HG02870 (cell line): ENCODE measurements around the gene TSPAN18.

Experiments used
- ATAC-seq: cut with Tn5 transposase; IDR thresholded peaks from one replicate; pipeline ENCODE4 v1.9.1; 2021; ENCODE audit warnings: mild to moderate bottlenecking, moderate library complexity; ENCODE audit not compliant: unreplicated experiment

The TSPAN18 gene

GRCh38 chr11:44840085-44840478, 113.3 kb downstream of the TSPAN18 start:
- ATAC-seq = no peak

GRCh38 chr11:44840521-44841251, 113.9 kb downstream of the TSPAN18 start:
- no peak for ATAC-seq

- no peak for ATAC-seq
These were observed 115.5 kb downstream of the TSPAN18 start for GRCh38 chr11:44842220-44842619.

- no peak for ATAC-seq
These were observed 120.1 kb downstream of the TSPAN18 start for GRCh38 chr11:44846852-44847251.

GRCh38 chr11:44847316-44847715, 120.6 kb downstream of the TSPAN18 start:
- no peak for ATAC-seq

GRCh38 chr11:44848203-44848962, 121.6 kb downstream of the TSPAN18 start:
- no peak for ATAC-seq

GRCh38 chr11:44848963-44849350, 122.2 kb downstream of the TSPAN18 start:
- no peak for ATAC-seq

- ATAC-seq = no peak
These were observed 122.7 kb downstream of the TSPAN18 start for GRCh38 chr11:44849424-44849823.

- ATAC-seq = no peak
These were observed 123.2 kb downstream of the TSPAN18 start for GRCh38 chr11:44849922-44850321.

- no peak for ATAC-seq
These were observed 124.7 kb downstream of the TSPAN18 start for GRCh38 chr11:44851496-44851895.

- ATAC-seq = no peak
These were observed 125.5 kb downstream of the TSPAN18 start for GRCh38 chr11:44852159-44852747.

GRCh38 chr11:44852952-44853351, 126.2 kb downstream of the TSPAN18 start:
- no peak for ATAC-seq

- no peak for ATAC-seq
These were observed 126.9 kb downstream of the TSPAN18 start for GRCh38 chr11:44853666-44854065.

GRCh38 chr11:44854086-44854485, 127.3 kb downstream of the TSPAN18 start:
- no peak for ATAC-seq

- ATAC-seq = no peak
These were observed 128.2 kb downstream of the TSPAN18 start for GRCh38 chr11:44854741-44855492.

- no peak for ATAC-seq
These were observed 128.7 kb downstream of the TSPAN18 start for GRCh38 chr11:44855493-44855849.

- ATAC-seq = no peak
These were observed 130.8 kb downstream of the TSPAN18 start for GRCh38 chr11:44857490-44858090.

GRCh38 chr11:44858796-44859527, 132.2 kb downstream of the TSPAN18 start:
- ATAC-seq = no peak

- ATAC-seq = no peak
These were observed 132.8 kb downstream of the TSPAN18 start for GRCh38 chr11:44859528-44859925.

GRCh38 chr11:44860346-44860745, 133.6 kb downstream of the TSPAN18 start:
- ATAC-seq = no peak
